SKM-1 treated with dmso at 0.1 percent for 144 hours (cell line): ENCODE measurements around the gene ATP2B2.
A peak's percentile ranks its signal among the peaks of the same experiment; 100 is the strongest.
"Not testable (repeated sequence)": the region's sequence is repeated elsewhere in the genome, so short reads cannot be mapped to it uniquely, and the experiment has no call there.

Experiments
- DNase-seq: peaks from one replicate; lab custom pipeline; 2025; ENCODE audit not compliant: unreplicated experiment; lab: John Stamatoyannopoulos, UW

The ATP2B2 gene

DNA sequence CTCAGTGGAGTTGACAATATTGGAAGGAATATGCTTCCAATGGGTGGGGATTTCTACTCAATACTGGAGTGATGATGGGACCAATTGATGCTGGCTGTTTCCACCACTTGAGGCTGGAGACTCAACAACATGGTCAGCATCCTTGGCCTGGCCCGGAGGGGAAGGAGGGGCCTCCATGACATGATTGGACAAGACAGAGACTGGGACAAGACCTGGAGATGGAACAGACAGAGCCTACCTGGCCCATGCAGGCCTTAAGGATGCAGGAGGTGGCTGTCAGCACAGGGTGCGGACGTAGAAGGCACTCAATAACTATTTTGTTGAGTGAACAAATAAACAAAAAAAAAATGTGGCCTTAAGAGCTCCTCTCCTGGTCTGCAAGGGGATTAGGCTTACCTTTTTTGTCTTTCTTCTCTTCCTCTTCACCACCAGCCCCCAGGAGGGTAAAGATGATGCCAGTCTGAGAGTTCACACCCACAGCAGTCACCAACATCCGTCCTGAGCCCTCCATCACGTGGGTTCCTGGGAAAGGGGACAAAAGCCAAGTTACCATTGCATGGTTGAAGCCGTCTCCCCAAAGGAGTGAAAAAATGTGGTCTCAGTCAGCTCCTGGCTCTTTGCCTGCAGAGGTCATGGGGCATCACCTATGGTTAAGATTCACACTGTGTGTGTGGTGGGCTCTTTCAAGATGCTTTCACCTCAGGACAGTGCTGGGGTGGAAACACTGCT lies 117.3 kb downstream of the ATP2B2 start:
- DNase-seq, result no peak

GRCh38 chr3:10386121-10386520 lies 119.3 kb downstream of the ATP2B2 start:
- DNase-seq, result no peak

- no peak for DNase-seq
Measured at GRCh38 chr3:10384541-10385360, 120.6 kb downstream of the ATP2B2 start.

GRCh38 chr3:10383850-10384248 lies 121.5 kb downstream of the ATP2B2 start:
- no peak for DNase-seq

DNA sequence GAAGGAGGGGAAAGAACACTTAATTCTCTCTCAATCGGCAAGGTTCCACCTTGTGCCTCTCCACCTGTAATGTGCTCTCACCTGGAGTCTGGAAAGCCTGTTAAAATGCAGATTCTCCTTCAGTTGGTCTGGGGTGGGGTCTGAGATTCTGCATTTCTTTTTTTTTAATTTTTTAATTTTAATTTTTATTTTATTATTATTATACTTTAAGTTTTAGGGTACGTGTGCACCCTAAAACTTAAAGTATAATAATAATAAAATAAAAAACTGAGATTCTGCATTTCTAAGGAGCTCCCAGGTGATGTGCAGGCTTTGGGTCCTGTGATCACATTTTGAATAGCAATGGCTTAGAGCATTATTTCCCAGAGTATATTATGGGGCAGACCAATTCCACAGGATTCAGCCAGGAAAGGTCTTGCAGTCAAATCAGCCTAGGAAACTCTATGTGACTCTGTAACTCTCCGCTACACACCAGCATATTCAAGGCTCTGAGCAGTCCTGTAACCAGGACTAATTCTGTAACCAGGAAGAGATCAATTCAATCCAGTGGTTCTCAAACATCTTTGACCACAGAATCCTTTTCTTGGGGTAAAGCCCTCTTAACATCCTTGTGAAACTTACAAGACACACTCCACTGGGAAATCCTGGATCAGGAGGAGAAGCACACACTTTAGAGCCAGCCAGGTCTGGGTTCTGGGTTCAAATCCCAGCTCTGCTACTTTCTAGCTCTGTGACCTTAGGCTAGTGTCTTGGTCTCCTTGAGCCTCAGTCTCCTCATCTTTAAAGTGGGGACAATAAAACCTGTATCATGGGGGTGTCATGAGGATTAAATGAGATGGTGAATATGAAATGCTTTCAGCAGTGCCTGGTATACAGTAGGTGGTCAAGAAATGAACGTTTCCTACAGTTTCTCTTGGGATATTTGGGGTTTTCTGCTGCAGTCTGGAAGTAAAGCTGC lies 122.2 kb downstream of the ATP2B2 start:
- DNase-seq, result no peak

GRCh38 chr3:10382445-10382844 lies 122.9 kb downstream of the ATP2B2 start:
- not testable (repeated sequence) for DNase-seq

DNA sequence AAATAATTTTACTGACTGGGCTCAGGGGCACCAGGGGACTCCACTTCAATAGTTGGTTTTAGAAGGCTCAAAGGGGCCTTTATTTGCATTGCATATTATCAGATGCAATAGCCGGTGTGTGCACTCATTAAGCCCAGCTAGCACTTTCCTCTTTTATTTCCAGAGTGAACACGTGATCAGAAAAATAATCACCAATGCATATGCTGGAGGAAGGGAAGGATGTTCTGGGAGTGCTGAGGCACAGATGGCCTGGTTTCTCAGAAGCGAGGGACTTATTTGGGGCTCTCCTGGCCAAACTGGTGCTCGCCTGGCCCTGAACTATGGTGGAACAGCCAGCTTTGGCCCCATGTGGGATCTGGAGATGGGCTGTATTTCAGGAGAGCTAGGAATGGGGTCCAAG lies 124.0 kb downstream of the ATP2B2 start:
- no peak for DNase-seq

DNA sequence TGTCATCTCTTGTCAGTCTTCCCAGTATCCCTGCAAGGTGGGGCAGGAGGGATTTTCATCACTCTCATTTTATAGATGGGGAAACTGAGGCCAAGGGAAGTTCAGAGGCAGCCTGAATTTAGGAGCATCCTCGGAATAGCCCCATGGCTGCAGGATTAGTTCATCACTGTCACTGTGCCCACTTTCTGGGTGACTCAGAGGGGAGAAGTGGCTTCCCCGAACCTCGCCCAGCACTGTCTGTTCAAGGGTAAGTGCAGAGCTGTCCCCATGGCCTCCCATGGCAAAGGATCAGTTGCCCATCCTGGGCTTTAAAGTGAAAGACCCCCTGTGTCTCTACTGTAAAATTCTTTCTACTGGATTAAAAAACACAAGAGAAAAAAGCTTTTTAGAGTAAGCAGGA lies 124.5 kb downstream of the ATP2B2 start:
- DNase-seq, result no peak

DNA sequence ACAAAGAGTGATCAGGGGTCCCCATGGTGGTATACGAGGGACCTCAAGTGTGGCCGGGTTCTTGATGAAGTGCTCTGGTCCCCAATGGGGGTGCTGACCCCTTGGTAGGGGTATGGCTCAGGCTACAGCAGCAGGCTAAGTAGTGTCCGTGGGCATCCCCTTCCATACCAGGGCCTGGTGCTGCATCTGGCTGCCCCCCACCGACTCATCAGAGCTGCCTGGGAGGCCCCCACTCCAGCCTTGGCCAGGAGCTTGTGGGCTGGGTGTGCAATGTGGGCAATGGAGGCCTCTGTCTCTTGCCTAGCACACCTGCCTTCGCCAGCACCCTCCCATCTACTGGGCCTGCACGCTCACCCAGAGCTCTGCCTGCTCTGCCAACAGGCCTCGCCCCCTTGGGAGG lies 125.4 kb downstream of the ATP2B2 start:
- DNase-seq, result no peak

DNA sequence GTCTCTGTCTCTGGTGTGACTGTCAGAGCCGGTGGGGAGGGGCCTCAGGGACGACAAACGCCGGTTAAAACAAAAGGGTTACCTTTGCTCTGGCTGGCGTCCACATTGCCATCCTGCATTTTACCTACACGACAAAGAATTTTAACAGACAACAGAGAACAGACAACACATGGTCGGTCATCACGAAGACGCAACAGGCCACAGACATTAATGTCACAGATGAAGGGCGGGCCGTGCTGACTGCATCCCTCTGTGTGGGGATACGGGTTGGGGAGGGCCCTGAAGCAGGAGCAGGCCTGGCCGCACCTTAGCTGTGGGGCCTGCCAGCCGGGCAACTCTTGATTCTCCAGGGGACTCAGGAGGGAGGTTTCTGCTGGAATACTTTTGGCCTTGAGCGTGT lies 126.2 kb downstream of the ATP2B2 start:
- DNase-seq, result no peak

- DNase-seq, result no peak
Measured at GRCh38 chr3:10378742-10379141, 126.6 kb downstream of the ATP2B2 start.

DNA sequence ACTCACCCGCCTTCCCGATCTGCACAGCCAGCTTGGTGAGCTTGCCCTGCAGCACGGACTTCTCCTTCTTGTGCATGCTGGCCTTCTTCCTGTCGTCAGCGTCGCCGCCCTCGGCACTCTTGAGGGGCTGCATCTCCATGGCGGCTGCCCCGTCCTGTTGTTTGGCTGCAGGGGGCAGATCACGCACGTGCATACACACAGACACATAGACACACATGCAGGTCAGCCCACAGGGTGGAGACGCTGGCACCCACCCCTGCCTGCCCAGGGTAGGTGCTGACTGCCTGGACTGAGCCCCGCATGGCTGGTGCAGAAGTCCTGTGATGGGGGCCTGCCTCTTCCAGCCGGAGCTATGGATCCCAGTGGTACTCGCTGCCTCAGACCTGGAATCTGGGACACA lies 127.1 kb downstream of the ATP2B2 start:
- no peak for DNase-seq

GRCh38 chr3:10377148-10377725 lies 128.1 kb downstream of the ATP2B2 start:
- DNase-seq, result no peak

- peak; percentile 20 for DNase-seq
Measured at GRCh38 chr3:10376353-10376752, 129.0 kb downstream of the ATP2B2 start.

GRCh38 chr3:10375296-10376053 lies 129.9 kb downstream of the ATP2B2 start:
- DNase-seq, result no peak

DNA sequence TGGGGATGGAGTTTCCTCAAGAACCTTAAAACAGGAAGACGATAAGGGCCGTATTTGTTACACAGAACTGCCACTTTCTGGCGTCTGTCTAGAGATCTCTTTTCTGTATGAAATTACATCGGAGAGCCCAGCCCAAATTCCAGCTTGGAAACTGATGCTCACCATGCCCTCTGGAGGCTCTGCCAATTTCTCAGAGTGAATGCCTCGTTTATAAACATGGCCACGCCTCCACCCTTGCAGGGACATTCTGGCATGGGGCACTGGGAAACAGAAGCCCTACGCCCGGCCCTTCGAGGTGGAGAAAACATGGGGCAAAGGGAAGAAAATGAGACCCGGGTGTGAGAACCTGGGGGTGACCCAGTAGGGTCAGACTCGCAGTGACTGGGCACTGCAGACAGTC lies 131.1 kb downstream of the ATP2B2 start:
- no peak for DNase-seq

DNA sequence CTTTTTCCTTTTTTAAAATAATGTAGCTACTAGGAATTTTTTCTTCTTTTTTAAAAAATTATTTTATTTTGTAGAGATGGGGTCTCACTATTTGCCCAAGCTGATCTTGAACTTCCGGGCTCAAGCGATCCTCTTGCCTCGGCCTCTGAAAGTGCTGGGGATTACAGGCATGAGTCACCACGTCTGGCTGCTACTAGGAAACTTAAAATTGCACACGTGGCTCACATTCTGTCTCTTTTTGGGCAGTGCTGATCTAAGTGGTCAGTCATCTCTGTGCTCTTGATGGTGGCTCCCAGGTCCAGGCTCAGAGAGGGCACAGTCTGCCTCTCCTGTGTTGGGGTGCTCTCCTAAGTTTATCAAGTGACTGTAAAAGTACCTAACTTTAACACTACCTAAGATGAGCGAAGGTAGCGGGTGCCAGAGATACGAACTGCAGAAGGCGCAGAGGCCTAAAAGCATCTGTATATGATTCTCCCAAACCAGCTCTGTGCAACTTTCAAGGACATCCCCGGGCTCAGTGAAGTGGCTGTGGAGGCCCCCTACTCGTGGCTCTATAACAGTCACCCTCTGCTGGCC lies 131.6 kb downstream of the ATP2B2 start:
- DNase-seq, result no peak

GRCh38 chr3:10371789-10372188 lies 133.6 kb downstream of the ATP2B2 start:
- DNase-seq, result no peak

- no peak for DNase-seq
Measured at GRCh38 chr3:10371167-10371566, 134.2 kb downstream of the ATP2B2 start.

DNA sequence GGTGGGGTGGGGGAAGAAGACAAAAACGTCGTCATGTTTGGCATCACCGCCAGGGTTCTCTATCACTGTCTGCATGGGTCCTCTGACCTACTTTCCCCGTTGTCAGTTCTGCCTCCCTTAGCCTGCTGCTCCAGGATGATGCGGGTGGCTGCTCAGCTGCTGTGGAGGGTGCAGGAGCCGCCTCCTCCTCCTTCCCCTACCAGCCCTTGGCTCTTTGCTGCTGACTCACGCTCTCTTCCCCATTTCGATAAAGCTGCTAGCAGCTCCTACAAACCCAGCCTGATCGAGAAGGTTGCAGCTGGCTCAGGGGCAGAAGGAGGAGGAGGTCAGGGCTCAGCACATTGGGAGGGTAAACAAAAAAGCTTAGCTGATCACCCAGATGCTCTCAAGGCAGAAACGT lies 135.0 kb downstream of the ATP2B2 start:
- DNase-seq, result peak; percentile 80
